B cell (primary cell): ENCODE data around the gene TOMM40L. TPM values are rescaled to one million over a fixed set of nuclear protein-coding genes. Genes with fewer than 3 reads are reported as not detected.

Experiments
- ATAC-seq: fragments of 200-7000 bp; cut with Tn5 transposase; one replicate; pipeline ENCODE4 v1.10.0; 2021; ENCODE audit warnings: low read depth, mild to moderate bottlenecking, moderate number of reproducible peaks, moderate library complexity
- CTCF ChIA-PET: fragments of 350-600 bp; sonication (Branson Sonifier 250); formaldehyde crosslinking; loops from one replicate; lab custom pipeline; 2021; ENCODE audit warnings: antibody characterized with exemption, inconsistent platforms; lab: Charles Lee
- POLR2A ChIA-PET: fragments of 350-600 bp; sonication (Branson Sonifier 250); formaldehyde crosslinking; loops from one replicate; lab custom pipeline; 2021; ENCODE audit warnings: antibody characterized with exemption; lab: Charles Lee
- DNase-seq: peaks from one replicate; pipeline ENCODE4 v3.0.0; 2013
- H2AFZ ChIP-seq: 2 replicates; pipeline ENCODE4 v1.6.1; 2012; ENCODE audit warnings: mild to moderate bottlenecking, low read depth, low read length; ENCODE audit not compliant: insufficient read depth, poor library complexity, severe bottlenecking
- H3K27ac ChIP-seq, 2 donors: 1 replicate in 1 of 2; 2 replicates in 1 of 2; pipeline ENCODE4 v1.5.1; 2012 to 2013; ENCODE audit warnings: low read length in 2 of 2, mild to moderate bottlenecking in 2 of 2, moderate library complexity in 1 of 2
- H3K27me3 ChIP-seq, 4 experiments: fragments of 200-600 bp in 1 of 4; sonication (generic) in 1 of 4; replicated peaks in 1 of 4; 1 replicate in 2 of 4; 2 replicates in 2 of 4; pipeline versions ENCODE4 v1.6.1 to v1.7.0; 2013 to 2016; ENCODE audit warnings: low read length in 3 of 4, mild to moderate bottlenecking in 2 of 4, mixed read lengths in 1 of 4, moderate library complexity in 1 of 4; ENCODE audit not compliant: insufficient read depth in 4 of 4, control insufficient read depth in 3 of 4; ENCODE audit errors: control extremely low read depth in 1 of 4
- H3K36me3 ChIP-seq, 2 experiments: replicated peaks in 1 of 2; 1 replicate in 1 of 2; 2 replicates in 1 of 2; pipeline versions ENCODE4 v1.6.1 to v1.7.1; 2013; ENCODE audit warnings: low read length in 1 of 2; ENCODE audit not compliant: insufficient read depth in 2 of 2, control insufficient read depth in 1 of 2; ENCODE audit errors: control extremely low read depth in 1 of 2, extremely low read depth in 1 of 2
- H3K4me1 ChIP-seq, 2 donors: fragments of 200-600 bp in 1 of 2; sonication (generic) in 1 of 2; 1 replicate in 1 of 2; 2 replicates in 1 of 2; pipeline versions ENCODE4 v1.5.1 to v1.6.1; 2013 to 2017; ENCODE audit warnings: low read length in 2 of 2; ENCODE audit not compliant: control insufficient read depth in 2 of 2, insufficient read depth in 2 of 2
- H3K4me2 ChIP-seq: replicated peaks from 2 replicates; pipeline ENCODE3; 2012; ENCODE audit warnings: mild to moderate bottlenecking, low read depth, low read length; ENCODE audit not compliant: poor library complexity, severe bottlenecking
- H3K4me3 ChIP-seq, 5 experiments: fragments of 200-600 bp in 1 of 5; sonication (generic) in 1 of 5; 1 replicate in 3 of 5; 2 replicates in 2 of 5; pipeline versions ENCODE4 v1.5.1 to v1.7.0; 2011 to 2016; ENCODE audit warnings: low read length in 4 of 5, mild to moderate bottlenecking in 4 of 5, low read depth in 2 of 5, control low read depth in 1 of 5, moderate library complexity in 1 of 5; ENCODE audit not compliant: insufficient read depth in 1 of 5; ENCODE audit errors: control extremely low read depth in 1 of 5, extremely low read depth in 1 of 5
- H3K79me2 ChIP-seq: fragments of 200-600 bp; sonication (generic); one replicate; pipeline ENCODE4 v1.6.0; 2016; ENCODE audit warnings: low read length; ENCODE audit not compliant: control insufficient read depth, insufficient read depth
- H3K9ac ChIP-seq: fragments of 200-600 bp; sonication (generic); 2 replicates; pipeline ENCODE4 v1.6.1; 2017; ENCODE audit warnings: mild to moderate bottlenecking, low read length, moderate library complexity
- H3K9me3 ChIP-seq, 3 donors: one replicate each; pipeline versions ENCODE4 v1.6.1 to v1.7.1; 2013; ENCODE audit warnings: low read length in 2 of 3; ENCODE audit not compliant: control insufficient read depth in 2 of 3, insufficient read depth in 1 of 3; ENCODE audit errors: control extremely low read depth in 1 of 3
- H4K20me1 ChIP-seq: 2 replicates; pipeline ENCODE4 v1.6.0; 2012; ENCODE audit warnings: mild to moderate bottlenecking, low read length; ENCODE audit not compliant: insufficient read depth, control insufficient read depth, poor library complexity, severe bottlenecking
- H3K27ac Mint-ChIP-seq: one replicate; pipeline ENCODE4 v1.8.0; 2021; ENCODE audit warnings: mixed read lengths
- H3K27me3 Mint-ChIP-seq: one replicate; pipeline ENCODE4 v1.8.0; 2021; ENCODE audit warnings: mixed read lengths
- H3K4me1 Mint-ChIP-seq: one replicate; pipeline ENCODE4 v1.8.0; 2021; ENCODE audit warnings: mixed read lengths
- H3K4me3 Mint-ChIP-seq: one replicate; pipeline ENCODE4 v1.8.0; 2021; ENCODE audit warnings: mixed read lengths
- H3K9me3 Mint-ChIP-seq: one replicate; pipeline ENCODE4 v1.8.0; 2022; ENCODE audit warnings: mixed read lengths; ENCODE audit not compliant: insufficient read depth
- EZH2 ChIP-seq: IDR thresholded peaks from 2 replicates; pipeline ENCODE4 v1.6.1; 2012; ENCODE audit warnings: borderline replicate concordance, low read depth, mild to moderate bottlenecking, moderate library complexity, low read length; ENCODE audit not compliant: insufficient read depth, poor library complexity, severe bottlenecking
- WGBS: methylation state at CpG from one replicate; pipeline ENCODE4 v1.1.5; 2013; ENCODE audit warnings: missing lambda C conversion rate; ENCODE audit not compliant: insufficient coverage; 5-methylcytosine and 5-hydroxymethylcytosine counted together
- intact Hi-C: fragments of 100-400 bp; cut with micrococcal nuclease; formaldehyde crosslinking; loops from one replicate; pipeline ENCODE4 v1.10.0; 2022
- polyA plus RNA-seq: library from polyadenylated mRNA; depleted of rRNA; stranded (reverse); fragments of >200 nt; gene quantifications from 2 replicates; pipeline ENCODE4 v1.2.3, GENCODE V29; 2012
- total RNA-seq, 2 donors: library from RNA; stranded (reverse); fragments of 120-200 nt in 1 of 2; gene quantifications; 1 replicate in 1 of 2; 2 replicates in 1 of 2; pipeline versions ENCODE4 v1.2.3 to v1.2.4, GENCODE V29; 2013 to 2022
- TF ChIP-seq, protein P1 (sequence below): fragments of 200-600 bp; IDR thresholded peaks from one replicate; pipeline ENCODE4 v1.8.0; 2022; ENCODE audit warnings: antibody characterized with exemption, mild to moderate bottlenecking

The TOMM40L gene
- total and polyA plus RNA-seq, 2 donors (not counting 1 experiment from before 2014, with no cell fraction given) = 6.5 to 9.2 TPM

DNA sequence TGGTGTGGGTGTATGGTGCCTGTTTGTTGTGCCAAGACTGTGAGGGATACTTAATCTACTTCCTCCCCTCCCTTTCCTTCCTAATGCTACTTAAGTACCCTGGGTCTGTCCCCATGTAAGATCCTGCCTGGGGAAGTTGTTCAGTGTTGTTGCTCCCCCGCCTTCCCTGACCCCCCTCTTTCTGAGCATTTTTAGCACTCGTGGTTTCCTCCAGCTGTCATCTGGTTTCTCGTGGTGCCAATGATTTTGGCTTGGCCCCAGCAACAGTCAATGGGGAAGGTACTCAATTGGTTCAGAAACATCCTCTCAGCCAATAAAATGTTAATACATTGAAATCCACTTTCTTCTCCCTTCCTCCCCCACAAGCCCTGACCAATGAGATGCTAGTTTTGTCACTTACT is 40.6 kb upstream of the TOMM40L start:
- Histone ChIP-seq H3K4me1 (peaks cover 73 to 93% of the 10 kb centered on the region in 2 donors), H3K27me3 (no peaks in the 10 kb centered on the region), H3K4me2 (peak overlapping the region; percentile 70), H3K27ac (peak overlapping the region; percentile 86 to 94), H3K36me3 (no peaks in the 10 kb centered on the region), H3K79me2 (peaks cover 3% of the 10 kb centered on the region), H3K9ac (peak overlapping the region; percentile 55), H3K9me3 (no peaks in the 10 kb centered on the region), H4K20me1 (no peaks in the 10 kb centered on the region), H2AFZ (no peak overlapping the region), H3K4me3 (peak overlapping the region in 4 of 5 experiments; percentile 31 to 63 (median 36))
- Mint-ChIP-seq H3K4me1 (peaks cover 78% of the 10 kb centered on the region), H3K27ac (peak overlapping the region; percentile 93), H3K27me3 (no peaks in the 10 kb centered on the region), H3K9me3 (no peaks in the 10 kb centered on the region), H3K4me3 (peak overlapping the region; percentile 71)
- ChIA-PET POLR2A (interaction anchor here (0.6 to 0.9 kb wide), 2 partner anchors 117 to 120 kb away, joined by 4 read pairs; no protein-coding TSS in a partner anchor), CTCF (interaction anchor here (0.6 to 2.7 kb wide), 5 partner anchors 10 to 41 kb away, joined by 3 to 13 read pairs (median 6); partner anchors contain the start of genes NDUFS2 and TOMM40L)
- WGBS = 0% methylated on average over 3 of the region's 3 CpGs
- ATAC-seq = peak; percentile 76
- intact Hi-C loops = loop anchor here (1.0 to 5.0 kb wide), 3 partner anchors 8 to 53 kb away; partner anchors contain the start of genes B4GALT3, DEDD and UFC1
- DNase-seq = peak; percentile 91
- TF ChIP-seq EZH2 = no peak
- TF ChIP-seq, protein P1, sequence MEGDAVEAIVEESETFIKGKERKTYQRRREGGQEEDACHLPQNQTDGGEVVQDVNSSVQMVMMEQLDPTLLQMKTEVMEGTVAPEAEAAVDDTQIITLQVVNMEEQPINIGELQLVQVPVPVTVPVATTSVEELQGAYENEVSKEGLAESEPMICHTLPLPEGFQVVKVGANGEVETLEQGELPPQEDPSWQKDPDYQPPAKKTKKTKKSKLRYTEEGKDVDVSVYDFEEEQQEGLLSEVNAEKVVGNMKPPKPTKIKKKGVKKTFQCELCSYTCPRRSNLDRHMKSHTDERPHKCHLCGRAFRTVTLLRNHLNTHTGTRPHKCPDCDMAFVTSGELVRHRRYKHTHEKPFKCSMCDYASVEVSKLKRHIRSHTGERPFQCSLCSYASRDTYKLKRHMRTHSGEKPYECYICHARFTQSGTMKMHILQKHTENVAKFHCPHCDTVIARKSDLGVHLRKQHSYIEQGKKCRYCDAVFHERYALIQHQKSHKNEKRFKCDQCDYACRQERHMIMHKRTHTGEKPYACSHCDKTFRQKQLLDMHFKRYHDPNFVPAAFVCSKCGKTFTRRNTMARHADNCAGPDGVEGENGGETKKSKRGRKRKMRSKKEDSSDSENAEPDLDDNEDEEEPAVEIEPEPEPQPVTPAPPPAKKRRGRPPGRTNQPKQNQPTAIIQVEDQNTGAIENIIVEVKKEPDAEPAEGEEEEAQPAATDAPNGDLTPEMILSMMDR = no peak

DNA sequence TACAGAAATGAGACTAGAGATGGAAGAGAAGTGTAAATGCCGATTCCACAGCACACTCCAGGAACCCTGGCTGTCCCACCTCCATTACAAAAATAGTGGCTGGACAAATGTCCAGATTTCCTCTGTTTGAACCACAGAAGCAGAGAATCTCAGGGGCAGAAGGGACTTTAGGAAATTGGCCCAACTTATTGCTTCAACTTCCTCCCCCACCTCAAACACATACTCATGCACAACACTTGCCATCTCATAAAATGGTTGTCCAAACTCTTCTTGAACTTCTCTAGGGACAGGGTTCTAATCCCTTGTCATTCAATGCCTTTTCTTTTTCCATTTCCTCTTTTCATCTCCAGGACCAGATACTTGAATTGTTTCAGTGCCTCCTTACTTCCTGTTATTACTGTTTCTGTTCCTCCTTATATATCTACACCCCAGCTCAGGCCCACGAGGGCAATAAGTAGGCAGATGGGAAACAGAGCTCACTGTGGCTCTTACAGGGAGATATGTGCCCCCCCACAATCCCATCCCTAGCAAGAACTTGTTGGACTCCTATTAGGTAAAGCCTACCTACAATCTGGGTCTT is 40.0 kb upstream of the TOMM40L start:
- TF ChIP-seq EZH2 = no peak
- TF ChIP-seq, protein P1 = no peak
- Mint-ChIP-seq H3K4me3 (peak overlapping the region; percentile 71), H3K4me1 (peaks cover 74% of the 10 kb centered on the region), H3K9me3 (no peaks in the 10 kb centered on the region), H3K27ac (peak overlapping the region; percentile 93), H3K27me3 (no peaks in the 10 kb centered on the region)
- ATAC-seq (peak; percentile 57), DNase-seq (peak; percentile 83)
- Histone ChIP-seq H4K20me1 (no peaks in the 10 kb centered on the region), H3K36me3 (no peaks in the 10 kb centered on the region), H3K4me3 (peak overlapping the region; percentile 12 to 63 (median 33)), H3K9me3 (no peaks in the 10 kb centered on the region), H3K79me2 (peaks cover 7% of the 10 kb centered on the region), H3K4me1 (peaks cover 73 to 88% of the 10 kb centered on the region in 2 donors), H2AFZ (no peak overlapping the region), H3K27me3 (no peaks in the 10 kb centered on the region), H3K9ac (peak overlapping the region; percentile 55), H3K27ac (peak overlapping the region; percentile 86 to 94), H3K4me2 (peak overlapping the region; percentile 70)
- WGBS = no CpG with 5 or more reads among the region's 2 CpGs
- intact Hi-C loops = loop anchor here (1.0 to 5.0 kb wide), 5 partner anchors 9 to 128 kb away; partner anchors contain the start of genes B4GALT3, DEDD, NDUFS2 and SDHC
- ChIA-PET POLR2A (interaction anchor here (0.6 to 1.4 kb wide), 4 partner anchors 10 to 120 kb away, joined by 3 to 4 read pairs (median 4); no protein-coding TSS in a partner anchor), CTCF (interaction anchor here (0.6 to 2.7 kb wide), 12 partner anchors 9 to 197 kb away, joined by 3 to 13 read pairs (median 3); partner anchors contain the start of genes ADAMTS4, NDUFS2, PPOX and TOMM40L)
